GM10248 (cell line): ENCODE measurements around the gene SEC16A.

Experiments
- CTCF ChIA-PET: fragments of 300-600 bp; sonication (Branson Sonifier 250); formaldehyde crosslinking; extraction: SDS; loops from one replicate; lab custom pipeline; 2021; ENCODE audit warnings: antibody characterized with exemption; lab: Yijun Ruan, JAX
- POLR2A ChIA-PET: fragments of 350-650 bp; sonication (Branson Sonifier 250); formaldehyde crosslinking; extraction: SDS; loops from one replicate; lab custom pipeline; 2020; ENCODE audit warnings: antibody characterized with exemption; lab: Yijun Ruan, JAX
- DNase-seq: peaks from one replicate; pipeline ENCODE4 v3.0.0; 2012; ENCODE audit errors: extremely low spot score
- TF ChIP-seq, protein P1 (sequence below): IDR thresholded peaks from 2 replicates; pipeline ENCODE4 v1.5.1; 2012; ENCODE audit warnings: mild to moderate bottlenecking, low read depth; ENCODE audit errors: extremely low read depth, missing control alignments, control extremely low read depth

Gene SEC16A

DNA sequence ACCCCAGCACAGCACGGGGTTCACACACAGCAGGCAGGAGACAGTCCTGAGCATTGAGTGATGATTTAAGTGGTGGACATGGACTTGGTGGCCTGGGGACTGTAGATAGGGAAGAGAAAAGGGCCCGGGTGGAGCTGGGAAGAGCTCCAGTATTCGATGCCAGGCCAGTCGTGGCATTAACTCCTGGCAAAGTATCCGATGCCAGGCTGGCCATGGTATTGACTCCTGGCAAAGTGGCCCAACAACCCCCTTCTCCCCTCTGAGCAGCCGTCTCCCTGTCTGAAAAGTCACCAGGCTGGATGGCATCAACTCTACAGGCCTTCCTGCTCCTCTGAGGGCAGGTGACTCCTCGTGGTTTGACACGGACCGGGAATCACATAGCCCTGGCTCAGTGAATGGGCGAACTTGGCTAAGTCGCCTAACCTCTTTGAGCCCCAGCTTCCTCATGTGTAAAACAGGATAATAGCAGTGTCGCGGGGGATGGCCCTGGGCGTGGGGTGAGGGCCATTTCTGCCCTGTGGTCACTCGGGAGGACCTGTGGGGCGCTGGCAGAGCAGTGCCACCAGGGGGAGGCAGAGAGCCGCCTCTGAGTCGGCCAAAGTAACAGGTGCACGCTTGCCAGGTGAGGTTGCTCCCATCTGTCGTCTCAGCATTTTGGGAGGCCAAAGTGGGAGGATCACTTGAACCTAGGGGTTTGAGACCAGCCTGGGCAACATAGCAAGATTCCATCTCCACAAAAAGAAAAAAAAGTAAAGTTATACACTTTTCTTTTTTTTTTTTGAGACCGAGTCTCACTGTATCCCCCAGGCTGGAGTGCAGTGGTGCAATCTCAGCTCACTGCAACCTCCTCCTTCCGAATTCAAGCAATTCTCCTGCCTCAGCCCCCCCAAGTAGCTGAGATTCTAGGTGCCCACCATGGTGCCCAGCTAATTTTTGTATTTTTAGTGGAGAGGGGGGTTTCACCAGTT, 5.7 kb upstream of the SEC16A start:
- DNase-seq, result peak; percentile 76
- CTCF ChIA-PET, result interaction anchor here (0.5 to 9.1 kb wide), 26 partner anchors 9 to 240 kb away, joined by 3 to 247 read pairs (median 5); no protein-coding TSS in a partner anchor

DNA sequence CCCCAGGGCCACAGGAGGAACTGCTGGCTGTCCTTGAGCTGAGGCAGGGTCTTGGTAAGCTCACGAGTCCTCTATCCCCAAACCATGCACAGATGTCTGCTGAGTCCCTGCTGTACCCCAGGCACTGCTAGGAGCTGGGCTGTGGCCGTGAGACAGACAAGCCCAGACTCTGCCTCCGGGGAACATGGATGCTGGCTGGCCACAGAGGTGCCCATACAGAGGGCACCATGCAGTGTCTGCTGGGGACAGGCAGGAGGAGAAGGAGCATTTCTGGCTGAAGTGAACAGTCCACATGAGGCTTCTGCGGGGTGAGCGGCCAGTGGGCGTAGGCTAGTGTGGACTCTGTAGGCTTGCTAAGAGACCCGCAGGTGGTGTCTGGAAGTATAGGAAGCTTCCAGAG, 4.8 kb upstream of the SEC16A start:
- TF ChIP-seq, protein P1, sequence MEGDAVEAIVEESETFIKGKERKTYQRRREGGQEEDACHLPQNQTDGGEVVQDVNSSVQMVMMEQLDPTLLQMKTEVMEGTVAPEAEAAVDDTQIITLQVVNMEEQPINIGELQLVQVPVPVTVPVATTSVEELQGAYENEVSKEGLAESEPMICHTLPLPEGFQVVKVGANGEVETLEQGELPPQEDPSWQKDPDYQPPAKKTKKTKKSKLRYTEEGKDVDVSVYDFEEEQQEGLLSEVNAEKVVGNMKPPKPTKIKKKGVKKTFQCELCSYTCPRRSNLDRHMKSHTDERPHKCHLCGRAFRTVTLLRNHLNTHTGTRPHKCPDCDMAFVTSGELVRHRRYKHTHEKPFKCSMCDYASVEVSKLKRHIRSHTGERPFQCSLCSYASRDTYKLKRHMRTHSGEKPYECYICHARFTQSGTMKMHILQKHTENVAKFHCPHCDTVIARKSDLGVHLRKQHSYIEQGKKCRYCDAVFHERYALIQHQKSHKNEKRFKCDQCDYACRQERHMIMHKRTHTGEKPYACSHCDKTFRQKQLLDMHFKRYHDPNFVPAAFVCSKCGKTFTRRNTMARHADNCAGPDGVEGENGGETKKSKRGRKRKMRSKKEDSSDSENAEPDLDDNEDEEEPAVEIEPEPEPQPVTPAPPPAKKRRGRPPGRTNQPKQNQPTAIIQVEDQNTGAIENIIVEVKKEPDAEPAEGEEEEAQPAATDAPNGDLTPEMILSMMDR, result no peak
- CTCF ChIA-PET, result interaction anchor here (0.6 to 9.1 kb wide), 25 partner anchors 9 to 241 kb away, joined by 3 to 247 read pairs (median 5); no protein-coding TSS in a partner anchor
- POLR2A ChIA-PET, result no interaction called here
- no peak for DNase-seq

More for the DNA sequence above, 5.7 kb upstream of the SEC16A start:
- TF ChIP-seq, protein P1, result peak; percentile 96
- POLR2A ChIA-PET, result no interaction called here

DNA sequence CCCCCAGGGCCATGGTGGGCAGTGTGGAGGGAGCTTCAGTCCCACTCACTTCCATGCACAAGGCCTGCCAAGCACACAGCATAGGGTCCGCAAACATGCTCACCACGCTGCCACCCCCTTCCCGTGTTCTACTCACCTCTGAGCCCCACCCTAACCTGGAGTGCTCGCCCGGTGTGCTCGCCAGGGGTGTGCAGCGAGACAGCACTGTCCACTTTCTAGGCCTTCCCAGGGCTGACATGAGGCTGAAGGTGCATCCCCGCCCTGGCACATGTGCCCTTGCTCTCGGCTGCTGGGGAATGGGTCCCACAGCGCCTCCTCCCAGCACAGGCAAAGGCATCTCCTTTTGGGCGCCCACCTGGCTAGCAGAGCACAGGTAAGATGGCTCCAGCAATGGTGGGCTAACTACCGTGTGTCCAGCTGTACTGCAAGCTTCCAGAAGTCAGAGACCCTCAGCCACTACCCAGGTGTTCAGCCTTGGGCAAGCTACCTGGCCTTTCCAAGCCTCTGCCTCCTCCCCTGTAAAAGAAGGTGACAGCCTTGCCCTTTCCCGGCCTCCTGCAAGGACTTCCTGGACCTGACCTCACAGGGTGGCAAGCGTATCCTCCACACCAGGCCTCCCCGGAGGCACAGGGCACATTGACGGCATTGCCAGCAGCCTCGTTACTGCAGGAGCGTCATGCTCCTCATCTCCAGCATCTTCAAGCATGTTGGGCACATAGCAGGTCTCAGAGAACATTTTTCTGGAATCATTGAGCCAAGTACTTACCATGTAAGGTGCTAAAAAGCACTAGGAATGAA, 4.2 kb upstream of the SEC16A start:
- ChIA-PET CTCF (interaction anchor here (0.7 to 9.1 kb wide), 24 partner anchors 9 to 241 kb away, joined by 3 to 247 read pairs (median 6); no protein-coding TSS in a partner anchor), POLR2A (no interaction called here)
- TF ChIP-seq, protein P1, result no peak
- DNase-seq, result no peak

DNA sequence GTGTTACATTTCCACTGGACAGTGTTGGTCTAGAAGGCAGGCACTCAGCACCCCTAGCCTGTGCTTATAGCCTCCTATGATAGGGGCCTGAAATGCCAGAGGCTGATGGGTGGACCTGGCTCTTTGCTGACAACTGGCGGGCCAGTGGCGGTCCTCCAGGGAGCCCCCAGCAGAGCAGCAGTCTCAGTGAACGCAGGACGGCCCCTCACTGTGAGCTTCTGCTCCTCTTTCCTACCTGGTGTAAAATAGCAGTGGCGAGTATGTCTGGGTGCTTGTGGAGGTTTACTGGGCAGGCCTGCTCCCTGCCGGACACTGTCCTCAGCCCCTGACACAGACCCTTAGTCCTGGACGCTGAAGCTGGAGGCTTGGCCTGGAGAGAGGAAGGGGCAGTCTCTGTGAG, 3.3 kb upstream of the SEC16A start:
- ChIA-PET CTCF (interaction anchor here (0.8 to 9.1 kb wide), 28 partner anchors 8 to 211 kb away, joined by 3 to 247 read pairs (median 4); no protein-coding TSS in a partner anchor), POLR2A (no interaction called here)
- no peak for DNase-seq
- TF ChIP-seq, protein P1, result no peak

DNA sequence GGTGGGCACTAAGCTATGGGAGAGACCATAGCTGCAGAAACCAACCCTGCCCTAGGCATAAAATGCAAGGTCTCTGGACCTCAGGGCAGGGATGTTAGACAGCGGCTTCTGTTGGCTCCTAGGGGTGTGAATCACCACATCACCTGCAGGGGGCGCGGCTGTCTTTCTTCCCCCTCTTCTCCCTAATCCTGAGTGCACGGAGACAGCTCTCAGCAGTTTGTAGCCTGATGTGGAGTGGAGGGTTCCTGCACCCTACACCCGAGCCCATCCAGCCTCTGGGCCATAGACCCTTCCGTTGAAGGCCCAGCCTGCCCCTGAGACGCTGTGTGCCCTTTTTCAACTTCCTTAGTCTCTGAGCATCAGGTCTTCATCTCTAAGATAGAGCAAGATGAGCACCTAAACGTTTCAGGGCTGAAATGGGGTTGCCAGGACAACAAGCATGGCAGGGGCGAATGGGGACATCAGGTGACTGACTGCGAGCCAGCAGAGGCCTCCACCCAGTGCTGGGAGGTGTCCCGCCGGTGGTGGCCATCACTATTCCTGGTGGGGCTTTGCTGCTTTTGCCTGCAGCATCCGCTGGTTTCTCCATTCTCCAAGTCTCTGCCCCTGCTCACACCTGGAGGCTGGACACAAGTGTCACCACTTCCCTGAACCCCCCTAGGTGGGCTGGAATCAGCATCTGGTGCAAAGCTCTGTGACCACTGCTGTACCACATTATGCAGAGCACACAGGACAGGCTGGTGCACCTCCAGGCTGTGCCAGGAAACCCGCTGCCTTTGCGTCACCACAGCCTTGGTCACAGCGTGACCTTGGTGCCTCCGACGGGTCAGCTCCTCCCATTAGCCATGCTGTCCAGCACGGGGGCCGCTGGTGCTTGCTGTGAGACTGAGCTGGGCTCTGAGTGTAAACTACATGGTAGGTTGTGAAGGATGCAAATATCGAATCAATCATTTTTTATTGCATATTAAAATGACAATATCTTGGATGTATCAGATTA, 2.5 kb upstream of the SEC16A start:
- DNase-seq, result peak; percentile 80
- ChIA-PET POLR2A (no interaction called here), CTCF (interaction anchor here (0.8 to 9.1 kb wide), 38 partner anchors 9 to 212 kb away, joined by 3 to 247 read pairs (median 4); partner anchors contain the start of gene DNLZ)
- TF ChIP-seq, protein P1, result peak; percentile 90
